ENCODE data around the gene KTN1. TPM values are rescaled to one million over a fixed set of nuclear protein-coding genes. Genes with fewer than 3 reads are reported as not detected.

Gene KTN1
- total RNA-seq, 1 donor from 2014 or later: 191 TPM

DNA sequence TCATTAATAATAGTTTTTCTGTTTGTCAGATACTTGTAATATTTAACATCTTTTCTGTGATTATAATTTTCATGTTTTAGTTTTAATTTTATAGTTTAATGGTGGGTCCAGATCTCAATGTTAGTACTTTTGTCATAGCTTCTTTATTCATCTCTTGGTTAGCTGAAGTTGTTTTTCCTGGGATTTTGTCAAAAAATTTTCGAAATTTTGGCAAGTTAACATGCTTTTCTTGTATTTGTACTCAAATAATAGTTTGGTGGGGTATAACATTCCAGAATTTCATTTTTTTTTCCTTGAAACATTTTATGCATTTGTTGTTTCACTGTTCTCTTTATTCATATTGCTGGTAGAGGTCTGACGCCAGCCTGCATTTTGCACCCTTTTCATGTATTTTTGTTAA lies 45.5 kb downstream of the KTN1 start:
- Histone ChIP-seq H3K4me1 (peaks cover 9% of the 10 kb centered on the region), H3K9me3 (ENCODE audit: low read depth) (peaks cover under 1% of the 10 kb centered on the region), H3K27me3 (no peaks in the 10 kb centered on the region), H3K4me2 (no peak overlapping the region), H3F3A (ENCODE audit: low read depth) (no peaks in the 10 kb centered on the region), H3K4me3 (no peak overlapping the region), H2AFZ (replicated peaks) (no peak overlapping the region), H3K9ac (no peak overlapping the region), H4K20me1 (ENCODE audit: low read depth) (no peaks in the 10 kb centered on the region), H3K79me2 (ENCODE audit: low read depth) (peaks cover 7% of the 10 kb centered on the region), H3K36me3 (peaks cover 26% of the 10 kb centered on the region), H3K27ac (no peak overlapping the region)
- Mint-ChIP-seq H3K27ac (no peak overlapping the region), H3K4me1 (peaks cover 9% of the 10 kb centered on the region), H3K36me3 (peaks cover 37% of the 10 kb centered on the region), H3K4me3 (no peak overlapping the region), H3K9me3 (peaks cover 7% of the 10 kb centered on the region), H3K27me3 (ENCODE audit: insufficient read depth, low read depth) (peaks cover 2% of the 10 kb centered on the region)
- TF ChIP-seq EZH2 (IDR thresholded peaks at IDR 0.05) (no peak), EZH2phosphoT487 (IDR thresholded peaks at IDR 0.05) (no peak)
- TF ChIP-seq, protein P1, sequence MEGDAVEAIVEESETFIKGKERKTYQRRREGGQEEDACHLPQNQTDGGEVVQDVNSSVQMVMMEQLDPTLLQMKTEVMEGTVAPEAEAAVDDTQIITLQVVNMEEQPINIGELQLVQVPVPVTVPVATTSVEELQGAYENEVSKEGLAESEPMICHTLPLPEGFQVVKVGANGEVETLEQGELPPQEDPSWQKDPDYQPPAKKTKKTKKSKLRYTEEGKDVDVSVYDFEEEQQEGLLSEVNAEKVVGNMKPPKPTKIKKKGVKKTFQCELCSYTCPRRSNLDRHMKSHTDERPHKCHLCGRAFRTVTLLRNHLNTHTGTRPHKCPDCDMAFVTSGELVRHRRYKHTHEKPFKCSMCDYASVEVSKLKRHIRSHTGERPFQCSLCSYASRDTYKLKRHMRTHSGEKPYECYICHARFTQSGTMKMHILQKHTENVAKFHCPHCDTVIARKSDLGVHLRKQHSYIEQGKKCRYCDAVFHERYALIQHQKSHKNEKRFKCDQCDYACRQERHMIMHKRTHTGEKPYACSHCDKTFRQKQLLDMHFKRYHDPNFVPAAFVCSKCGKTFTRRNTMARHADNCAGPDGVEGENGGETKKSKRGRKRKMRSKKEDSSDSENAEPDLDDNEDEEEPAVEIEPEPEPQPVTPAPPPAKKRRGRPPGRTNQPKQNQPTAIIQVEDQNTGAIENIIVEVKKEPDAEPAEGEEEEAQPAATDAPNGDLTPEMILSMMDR (IDR thresholded peaks at IDR 0.05): no peak
- DNase-seq (ENCODE audit: low spot score): no peak

GRCh38 chr14:55626131-55626530 lies 46.1 kb downstream of the KTN1 start:
- H2AFZ ChIP-seq (replicated peaks): no peak overlapping the region
- H3K27me3 ChIP-seq: no peaks in the 10 kb centered on the region
- peaks cover 21% of the 10 kb centered on the region for H3K36me3 ChIP-seq
- Mint-ChIP-seq H3K27me3 (ENCODE audit: insufficient read depth, low read depth) (no peaks in the 10 kb centered on the region), H3K4me1 (peaks cover 9% of the 10 kb centered on the region), H3K4me3 (no peak overlapping the region), H3K9me3 (peaks cover 2% of the 10 kb centered on the region), H3K36me3 (peaks cover 33% of the 10 kb centered on the region), H3K27ac (no peak overlapping the region)
- H3K4me3 ChIP-seq: no peak overlapping the region
- DNase-seq (ENCODE audit: low spot score): no peak
- H3F3A ChIP-seq (ENCODE audit: low read depth): no peaks in the 10 kb centered on the region
- no peak overlapping the region for H3K27ac ChIP-seq
- no peak overlapping the region for H3K4me2 ChIP-seq
- peaks cover 7% of the 10 kb centered on the region for H3K79me2 ChIP-seq (ENCODE audit: low read depth)
- no peaks in the 10 kb centered on the region for H3K9me3 ChIP-seq (ENCODE audit: low read depth)
- TF ChIP-seq, protein P1 (IDR thresholded peaks at IDR 0.05): no peak
- TF ChIP-seq EZH2 (IDR thresholded peaks at IDR 0.05) (no peak), EZH2phosphoT487 (IDR thresholded peaks at IDR 0.05) (no peak)
- no peak overlapping the region for H3K9ac ChIP-seq
- H4K20me1 ChIP-seq (ENCODE audit: low read depth): no peaks in the 10 kb centered on the region
- peaks cover 9% of the 10 kb centered on the region for H3K4me1 ChIP-seq

GRCh38 chr14:55628426-55628825 lies 48.4 kb downstream of the KTN1 start:
- DNase-seq (ENCODE audit: low spot score): no peak
- Mint-ChIP-seq H3K4me3 (no peak overlapping the region), H3K27ac (no peak overlapping the region), H3K9me3 (no peaks in the 10 kb centered on the region), H3K4me1 (peaks cover 9% of the 10 kb centered on the region), H3K36me3 (peaks cover 23% of the 10 kb centered on the region), H3K27me3 (ENCODE audit: insufficient read depth, low read depth) (no peaks in the 10 kb centered on the region)
- H3K27me3 ChIP-seq: no peaks in the 10 kb centered on the region
- H3K9ac ChIP-seq: no peak overlapping the region
- H3K4me1 ChIP-seq: peaks cover 9% of the 10 kb centered on the region
- H4K20me1 ChIP-seq (ENCODE audit: low read depth): no peaks in the 10 kb centered on the region
- H3K4me3 ChIP-seq: no peak overlapping the region
- no peak overlapping the region for H3K27ac ChIP-seq
- H3F3A ChIP-seq (ENCODE audit: low read depth): no peaks in the 10 kb centered on the region
- no peaks in the 10 kb centered on the region for H3K9me3 ChIP-seq (ENCODE audit: low read depth)
- peaks cover 7% of the 10 kb centered on the region for H3K79me2 ChIP-seq (ENCODE audit: low read depth)
- TF ChIP-seq, protein P1 (IDR thresholded peaks at IDR 0.05): no peak
- no peak for TF ChIP-seq EZH2 (IDR thresholded peaks at IDR 0.05)
- TF ChIP-seq EZH2phosphoT487 (IDR thresholded peaks at IDR 0.05): no peak
- peaks cover 32% of the 10 kb centered on the region for H3K36me3 ChIP-seq
- H3K4me2 ChIP-seq: no peak overlapping the region
- no peak overlapping the region for H2AFZ ChIP-seq (replicated peaks)

All from neural progenitor cell (in vitro differentiated cells).